Muscle layer of duodenum (tissue), 2 donors: Measurements from ENCODE around the gene IKZF2.

Source experiments
- H3K27ac ChIP-seq: one replicate; pipeline ENCODE4 v1.7.0; 2013; ENCODE audit warnings: mild to moderate bottlenecking, low read length
- H3K27me3 ChIP-seq: one replicate; pipeline ENCODE4 v1.7.0; 2013; ENCODE audit warnings: low read depth, mild to moderate bottlenecking, control low read depth, low read length
- H3K36me3 ChIP-seq, 2 donors: one replicate each; pipeline ENCODE4 v1.7.0; 2013; ENCODE audit warnings: low read length in 2 of 2, control low read depth in 1 of 2, mild to moderate bottlenecking in 1 of 2; ENCODE audit not compliant: insufficient read depth in 2 of 2, control insufficient read depth in 1 of 2
- H3K4me1 ChIP-seq, 2 donors: one replicate each; pipeline ENCODE4 v1.7.0; 2013; ENCODE audit warnings: low read length in 2 of 2, mild to moderate bottlenecking in 2 of 2, control low read depth in 1 of 2, moderate library complexity in 1 of 2; ENCODE audit not compliant: insufficient read depth in 2 of 2, control insufficient read depth in 1 of 2
- H3K4me3 ChIP-seq, 2 donors: one replicate each; pipeline ENCODE4 v1.7.0; 2013; ENCODE audit warnings: low read length in 2 of 2, low read depth in 1 of 2, mild to moderate bottlenecking in 1 of 2
- H3K9me3 ChIP-seq, 2 donors: one replicate each; pipeline ENCODE4 v1.7.0; 2013; ENCODE audit warnings: low read length in 2 of 2, control low read depth in 1 of 2, mild to moderate bottlenecking in 1 of 2; ENCODE audit not compliant: control insufficient read depth in 1 of 2
- donor health status: healthy.

The IKZF2 gene

GRCh38 chr2:213150315-213151097, 906 bp downstream of the IKZF2 start:
- H3K4me3 ChIP-seq, result peak overlapping the region; percentile 82 to 85
- H3K9me3 ChIP-seq, result no peaks in the 10 kb centered on the region
- H3K27ac ChIP-seq, result peak overlapping the region; percentile 68
- H3K36me3 ChIP-seq, result no peaks in the 10 kb centered on the region
- no peaks in the 10 kb centered on the region for H3K27me3 ChIP-seq
- H3K4me1 ChIP-seq, result peaks cover 0 to 13% of the 10 kb centered on the region in 2 donors

- Histone ChIP-seq H3K9me3 (no peaks in the 10 kb centered on the region), H3K27ac (peak overlapping the region; percentile 67), H3K4me1 (peaks cover 0 to 13% of the 10 kb centered on the region in 2 donors)
Observed at GRCh38 chr2:213149949-213150314, 1.5 kb downstream of the IKZF2 start.

GRCh38 chr2:213149294-213149875, 2.0 kb downstream of the IKZF2 start:
- Histone ChIP-seq H3K36me3 (no peaks in the 10 kb centered on the region), H3K27ac (peak overlapping the region; percentile 67), H3K27me3 (no peaks in the 10 kb centered on the region), H3K4me3 (peak overlapping the region; percentile 82 to 85), H3K9me3 (no peaks in the 10 kb centered on the region), H3K4me1 (peaks cover 0 to 13% of the 10 kb centered on the region in 2 donors)

More at GRCh38 chr2:213149949-213150314, 1.5 kb downstream of the IKZF2 start:
- H3K36me3 ChIP-seq, result no peaks in the 10 kb centered on the region
- no peaks in the 10 kb centered on the region for H3K27me3 ChIP-seq
- H3K4me3 ChIP-seq, result peak overlapping the region; percentile 82 to 85

- no peak overlapping the region for H3K27ac ChIP-seq
- no peaks in the 10 kb centered on the region for H3K9me3 ChIP-seq
- H3K4me1 ChIP-seq, result peaks cover 0 to 13% of the 10 kb centered on the region in 2 donors
- H3K36me3 ChIP-seq, result no peaks in the 10 kb centered on the region
- H3K27me3 ChIP-seq, result no peaks in the 10 kb centered on the region
- H3K4me3 ChIP-seq, result peak overlapping the region; percentile 82 to 85
Observed at GRCh38 chr2:213148572-213149261, 2.7 kb downstream of the IKZF2 start.

- no peak overlapping the region for H3K4me3 ChIP-seq
- no peaks in the 10 kb centered on the region for H3K27me3 ChIP-seq
- peaks cover 0 to 5% of the 10 kb centered on the region in 2 donors for H3K4me1 ChIP-seq
- no peak overlapping the region for H3K27ac ChIP-seq
- H3K9me3 ChIP-seq, result no peaks in the 10 kb centered on the region
- no peaks in the 10 kb centered on the region for H3K36me3 ChIP-seq
Observed at GRCh38 chr2:213147538-213147937, 3.9 kb downstream of the IKZF2 start.

- no peaks in the 10 kb centered on the region for H3K9me3 ChIP-seq
- H3K27me3 ChIP-seq, result no peaks in the 10 kb centered on the region
Observed at GRCh38 chr2:213145715-213146242, 5.6 kb downstream of the IKZF2 start.

GRCh38 chr2:213137064-213137463, 14.3 kb downstream of the IKZF2 start:
- Histone ChIP-seq H3K27ac (no peak overlapping the region), H3K4me1 (no peaks in the 10 kb centered on the region), H3K9me3 (no peaks in the 10 kb centered on the region), H3K4me3 (no peak overlapping the region), H3K27me3 (no peaks in the 10 kb centered on the region), H3K36me3 (no peaks in the 10 kb centered on the region)

More at GRCh38 chr2:213145715-213146242, 5.6 kb downstream of the IKZF2 start:
- H3K4me3 ChIP-seq, result no peak overlapping the region
- no peaks in the 10 kb centered on the region for H3K36me3 ChIP-seq
- H3K4me1 ChIP-seq, result peaks cover 0 to 2% of the 10 kb centered on the region in 2 donors
- no peak overlapping the region for H3K27ac ChIP-seq

GRCh38 chr2:213129311-213129710, 22.1 kb downstream of the IKZF2 start:
- no peaks in the 10 kb centered on the region for H3K9me3 ChIP-seq
- no peaks in the 10 kb centered on the region for H3K4me1 ChIP-seq
- no peak overlapping the region for H3K27ac ChIP-seq
- H3K36me3 ChIP-seq, result no peaks in the 10 kb centered on the region
- H3K4me3 ChIP-seq, result no peak overlapping the region
- no peaks in the 10 kb centered on the region for H3K27me3 ChIP-seq

- Histone ChIP-seq H3K36me3 (no peaks in the 10 kb centered on the region), H3K27me3 (no peaks in the 10 kb centered on the region), H3K27ac (no peak overlapping the region), H3K9me3 (no peaks in the 10 kb centered on the region), H3K4me1 (no peaks in the 10 kb centered on the region), H3K4me3 (no peak overlapping the region)
Observed at GRCh38 chr2:213125646-213126347, 25.6 kb downstream of the IKZF2 start.

- Histone ChIP-seq H3K27ac (no peak overlapping the region), H3K9me3 (no peaks in the 10 kb centered on the region), H3K4me3 (no peak overlapping the region), H3K36me3 (no peaks in the 10 kb centered on the region), H3K27me3 (no peaks in the 10 kb centered on the region), H3K4me1 (no peaks in the 10 kb centered on the region)
Observed at GRCh38 chr2:213122725-213123124, 28.7 kb downstream of the IKZF2 start.

- no peaks in the 10 kb centered on the region for H3K36me3 ChIP-seq
Observed at GRCh38 chr2:213121690-213122089, 29.7 kb downstream of the IKZF2 start.

More at GRCh38 chr2:213121690-213122089, 29.7 kb downstream of the IKZF2 start:
- no peaks in the 10 kb centered on the region for H3K9me3 ChIP-seq
- H3K27ac ChIP-seq, result no peak overlapping the region
- H3K4me3 ChIP-seq, result no peak overlapping the region
- no peaks in the 10 kb centered on the region for H3K4me1 ChIP-seq
- H3K27me3 ChIP-seq, result no peaks in the 10 kb centered on the region
